SK-N-SH (cell line): ENCODE data around the gene TXNRD2.

ENCODE experiments used
- EP300 ChIP-seq, 2 experiments: IDR thresholded peaks; 2 replicates each; pipeline versions ENCODE4 v1.4.0 to v1.6.1; 2012; ENCODE audit warnings: borderline replicate concordance in 1 of 2, low read depth in 1 of 2, low read length in 1 of 2
- EZH2phosphoT487 ChIP-seq: fragments of 200-600 bp; sonication (generic); IDR thresholded peaks from 2 replicates; pipeline ENCODE4 v1.6.1; 2017; ENCODE audit warnings: low read depth, mixed run types, mild to moderate bottlenecking, antibody characterized with exemption, moderate library complexity, borderline replicate concordance
- FOSL2 ChIP-seq: IDR thresholded peaks from 2 replicates; pipeline ENCODE4 v1.4.0; 2012; ENCODE audit warnings: low read depth, mild to moderate bottlenecking, moderate library complexity, borderline replicate concordance
- FOXM1 ChIP-seq: IDR thresholded peaks from 2 replicates; pipeline ENCODE4 v1.4.0; 2012; ENCODE audit warnings: low read depth, mild to moderate bottlenecking
- NRF1 ChIP-seq: IDR thresholded peaks from 2 replicates; pipeline ENCODE4 v1.6.1; 2012; ENCODE audit warnings: low read depth, mild to moderate bottlenecking, low read length
- POLR2AphosphoS5 ChIP-seq: IDR thresholded peaks from 2 replicates; pipeline ENCODE4 v1.6.1; 2012; ENCODE audit warnings: low read depth, low read length
- RAD21 ChIP-seq: IDR thresholded peaks from 2 replicates; pipeline ENCODE4 v1.6.1; 2012; ENCODE audit warnings: mild to moderate bottlenecking, low read length
- SMC3 ChIP-seq: IDR thresholded peaks from 2 replicates; pipeline ENCODE4 v1.6.1; 2012; ENCODE audit warnings: low read depth, low read length, improper control_type of control experiment
- YY1 ChIP-seq: IDR thresholded peaks from 2 replicates; pipeline ENCODE4 v1.4.0; 2012; ENCODE audit warnings: low read depth, mild to moderate bottlenecking
- TF ChIP-seq, protein P1 (sequence below): fragments of 200-600 bp; sonication (generic); IDR thresholded peaks from 2 replicates; pipeline ENCODE4 v1.6.1; 2017; ENCODE audit warnings: antibody characterized with exemption, mild to moderate bottlenecking, moderate library complexity
- TF ChIP-seq, protein P2 (sequence below): fragments of 150-350 bp; IDR thresholded peaks from 2 replicates; pipeline ENCODE4 v1.6.1; 2017; ENCODE audit warnings: antibody characterized with exemption, low read length, low read depth, borderline replicate concordance
- TF ChIP-seq, protein P3 (sequence below): IDR thresholded peaks from 2 replicates; pipeline ENCODE4 v1.6.1; 2012; ENCODE audit warnings: mild to moderate bottlenecking, low read depth, low read length, moderate library complexity

DNA sequence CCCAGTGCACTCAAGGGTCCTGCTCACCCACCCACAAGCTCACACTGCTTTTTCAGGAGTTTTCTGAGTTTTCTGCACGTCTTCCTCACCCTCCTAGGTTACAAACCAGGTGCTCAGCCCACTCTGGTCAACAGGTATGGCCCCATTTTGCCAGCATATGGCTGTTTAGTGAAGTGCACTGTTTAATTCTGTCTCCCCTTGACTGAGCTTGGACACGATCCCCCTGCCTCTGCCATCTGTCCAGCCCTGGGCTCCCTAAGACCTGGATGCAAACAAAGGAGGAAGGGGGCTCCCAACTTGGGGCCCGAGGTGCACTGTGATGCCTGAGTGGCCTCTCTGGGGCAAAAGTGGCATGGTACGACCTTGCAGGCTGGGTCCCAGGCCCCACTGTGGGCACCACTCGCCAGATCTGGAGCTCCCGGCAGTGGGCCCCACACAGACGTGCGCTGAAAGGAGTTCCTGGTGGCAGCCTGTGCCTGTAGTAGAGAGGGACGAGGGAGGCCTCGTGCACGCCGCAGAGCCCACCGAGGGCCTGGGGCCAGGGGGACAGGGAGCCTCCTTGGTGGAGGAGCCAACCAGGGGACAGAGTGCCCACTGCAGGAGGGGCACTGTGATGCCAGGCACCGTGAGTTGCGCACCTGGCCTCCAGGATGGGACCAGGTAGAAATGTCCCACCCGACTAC lies 37.3 kb downstream of the TXNRD2 start:
- TF ChIP-seq, protein P1, sequence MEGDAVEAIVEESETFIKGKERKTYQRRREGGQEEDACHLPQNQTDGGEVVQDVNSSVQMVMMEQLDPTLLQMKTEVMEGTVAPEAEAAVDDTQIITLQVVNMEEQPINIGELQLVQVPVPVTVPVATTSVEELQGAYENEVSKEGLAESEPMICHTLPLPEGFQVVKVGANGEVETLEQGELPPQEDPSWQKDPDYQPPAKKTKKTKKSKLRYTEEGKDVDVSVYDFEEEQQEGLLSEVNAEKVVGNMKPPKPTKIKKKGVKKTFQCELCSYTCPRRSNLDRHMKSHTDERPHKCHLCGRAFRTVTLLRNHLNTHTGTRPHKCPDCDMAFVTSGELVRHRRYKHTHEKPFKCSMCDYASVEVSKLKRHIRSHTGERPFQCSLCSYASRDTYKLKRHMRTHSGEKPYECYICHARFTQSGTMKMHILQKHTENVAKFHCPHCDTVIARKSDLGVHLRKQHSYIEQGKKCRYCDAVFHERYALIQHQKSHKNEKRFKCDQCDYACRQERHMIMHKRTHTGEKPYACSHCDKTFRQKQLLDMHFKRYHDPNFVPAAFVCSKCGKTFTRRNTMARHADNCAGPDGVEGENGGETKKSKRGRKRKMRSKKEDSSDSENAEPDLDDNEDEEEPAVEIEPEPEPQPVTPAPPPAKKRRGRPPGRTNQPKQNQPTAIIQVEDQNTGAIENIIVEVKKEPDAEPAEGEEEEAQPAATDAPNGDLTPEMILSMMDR, result no peak
- TF ChIP-seq FOXM1 (no peak), EP300 (IDR thresholded peaks at IDR 0.05; ENCODE audit: borderline replicate concordance in 1 of 2, low read depth in 1 of 2, low read length in 1 of 2) (no peak), FOSL2 (no peak), YY1 (no peak), POLR2AphosphoS5 (no peak), EZH2phosphoT487 (no peak), SMC3 (no peak), RAD21 (no peak), NRF1 (no peak)
- TF ChIP-seq, protein P2, sequence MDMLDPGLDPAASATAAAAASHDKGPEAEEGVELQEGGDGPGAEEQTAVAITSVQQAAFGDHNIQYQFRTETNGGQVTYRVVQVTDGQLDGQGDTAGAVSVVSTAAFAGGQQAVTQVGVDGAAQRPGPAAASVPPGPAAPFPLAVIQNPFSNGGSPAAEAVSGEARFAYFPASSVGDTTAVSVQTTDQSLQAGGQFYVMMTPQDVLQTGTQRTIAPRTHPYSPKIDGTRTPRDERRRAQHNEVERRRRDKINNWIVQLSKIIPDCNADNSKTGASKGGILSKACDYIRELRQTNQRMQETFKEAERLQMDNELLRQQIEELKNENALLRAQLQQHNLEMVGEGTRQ, result no peak
- TF ChIP-seq, protein P3, sequence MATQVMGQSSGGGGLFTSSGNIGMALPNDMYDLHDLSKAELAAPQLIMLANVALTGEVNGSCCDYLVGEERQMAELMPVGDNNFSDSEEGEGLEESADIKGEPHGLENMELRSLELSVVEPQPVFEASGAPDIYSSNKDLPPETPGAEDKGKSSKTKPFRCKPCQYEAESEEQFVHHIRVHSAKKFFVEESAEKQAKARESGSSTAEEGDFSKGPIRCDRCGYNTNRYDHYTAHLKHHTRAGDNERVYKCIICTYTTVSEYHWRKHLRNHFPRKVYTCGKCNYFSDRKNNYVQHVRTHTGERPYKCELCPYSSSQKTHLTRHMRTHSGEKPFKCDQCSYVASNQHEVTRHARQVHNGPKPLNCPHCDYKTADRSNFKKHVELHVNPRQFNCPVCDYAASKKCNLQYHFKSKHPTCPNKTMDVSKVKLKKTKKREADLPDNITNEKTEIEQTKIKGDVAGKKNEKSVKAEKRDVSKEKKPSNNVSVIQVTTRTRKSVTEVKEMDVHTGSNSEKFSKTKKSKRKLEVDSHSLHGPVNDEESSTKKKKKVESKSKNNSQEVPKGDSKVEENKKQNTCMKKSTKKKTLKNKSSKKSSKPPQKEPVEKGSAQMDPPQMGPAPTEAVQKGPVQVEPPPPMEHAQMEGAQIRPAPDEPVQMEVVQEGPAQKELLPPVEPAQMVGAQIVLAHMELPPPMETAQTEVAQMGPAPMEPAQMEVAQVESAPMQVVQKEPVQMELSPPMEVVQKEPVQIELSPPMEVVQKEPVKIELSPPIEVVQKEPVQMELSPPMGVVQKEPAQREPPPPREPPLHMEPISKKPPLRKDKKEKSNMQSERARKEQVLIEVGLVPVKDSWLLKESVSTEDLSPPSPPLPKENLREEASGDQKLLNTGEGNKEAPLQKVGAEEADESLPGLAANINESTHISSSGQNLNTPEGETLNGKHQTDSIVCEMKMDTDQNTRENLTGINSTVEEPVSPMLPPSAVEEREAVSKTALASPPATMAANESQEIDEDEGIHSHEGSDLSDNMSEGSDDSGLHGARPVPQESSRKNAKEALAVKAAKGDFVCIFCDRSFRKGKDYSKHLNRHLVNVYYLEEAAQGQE, result no peak
